Naive thymus-derived CD4-positive, alpha-beta T cell (primary cell): ENCODE results near the gene ST8SIA5. TPM values are rescaled to one million over a fixed set of nuclear protein-coding genes. Genes with fewer than 3 reads are reported as not detected.

Source experiments
- ATAC-seq: fragments of 150-1000 bp; cut with Tn5 transposase; 2 replicates; pipeline ENCODE4 v1.10.0; 2021; ENCODE audit warnings: mild to moderate bottlenecking, moderate library complexity
- CTCF ChIA-PET: fragments of 350-600 bp; sonication (Branson Sonifier 250); formaldehyde crosslinking; loops from one replicate; lab custom pipeline; 2021; ENCODE audit warnings: antibody characterized with exemption; lab: Charles Lee
- POLR2A ChIA-PET: fragments of 350-600 bp; sonication (Branson Sonifier 250); formaldehyde crosslinking; loops from one replicate; lab custom pipeline; 2021; ENCODE audit warnings: antibody characterized with exemption, inconsistent platforms; lab: Charles Lee
- DNase-seq, 9 donors: peaks; one replicate each; pipeline versions ENCODE4 v3.0.0 to v3.0.0-alpha.2; 2020 to 2022; ENCODE audit warnings: mixed read lengths in 1 of 9
- H3K27ac ChIP-seq: one replicate; pipeline ENCODE4 v1.7.0; 2013; ENCODE audit warnings: mild to moderate bottlenecking, low read depth, low read length, moderate library complexity
- H3K27me3 ChIP-seq, 2 donors: one replicate each; pipeline ENCODE4 v1.7.0; 2013; ENCODE audit warnings: low read length in 2 of 2, mild to moderate bottlenecking in 2 of 2, moderate library complexity in 2 of 2; ENCODE audit not compliant: control insufficient read depth in 2 of 2, insufficient read depth in 2 of 2
- H3K36me3 ChIP-seq, 3 experiments: 1 replicate in 2 of 3; 2 replicates in 1 of 3; pipeline ENCODE4 v1.7.0; 2013; ENCODE audit warnings: low read length in 3 of 3, mild to moderate bottlenecking in 3 of 3, moderate library complexity in 1 of 3; ENCODE audit not compliant: insufficient read depth in 3 of 3, control insufficient read depth in 2 of 3
- H3K4me1 ChIP-seq, 2 donors: one replicate each; pipeline ENCODE4 v1.7.0; 2013; ENCODE audit warnings: low read length in 2 of 2, mild to moderate bottlenecking in 2 of 2, moderate library complexity in 1 of 2; ENCODE audit not compliant: control insufficient read depth in 2 of 2, insufficient read depth in 2 of 2
- H3K4me3 ChIP-seq: 2 replicates; pipeline ENCODE4 v1.7.0; 2013; ENCODE audit warnings: mild to moderate bottlenecking, low read length
- H3K9me3 ChIP-seq, 3 experiments: 1 replicate in 2 of 3; 2 replicates in 1 of 3; pipeline ENCODE4 v1.7.0; 2013; ENCODE audit warnings: low read length in 3 of 3; ENCODE audit not compliant: control insufficient read depth in 2 of 3
- H3K27ac Mint-ChIP-seq, 9 donors: one replicate each; pipeline ENCODE4 v1.8.0; 2020 to 2022; ENCODE audit warnings: mixed read lengths in 9 of 9, mild to moderate bottlenecking in 8 of 9, moderate library complexity in 5 of 9, inconsistent platforms in 2 of 9
- H3K27me3 Mint-ChIP-seq, 5 donors: one replicate each; pipeline ENCODE4 v1.8.0; 2021 to 2022; ENCODE audit warnings: mixed read lengths in 5 of 5, mild to moderate bottlenecking in 1 of 5
- H3K36me3 Mint-ChIP-seq, 5 donors: one replicate each; pipeline ENCODE4 v1.8.0; 2020 to 2022; ENCODE audit warnings: mixed read lengths in 5 of 5, mild to moderate bottlenecking in 3 of 5, inconsistent platforms in 1 of 5
- H3K4me1 Mint-ChIP-seq, 7 donors: one replicate each; pipeline ENCODE4 v1.8.0; 2020 to 2022; ENCODE audit warnings: mixed read lengths in 7 of 7, mild to moderate bottlenecking in 3 of 7, inconsistent platforms in 1 of 7
- H3K4me3 Mint-ChIP-seq, 10 donors: one replicate each; pipeline ENCODE4 v1.8.0; 2020 to 2022; ENCODE audit warnings: mild to moderate bottlenecking in 10 of 10, mixed read lengths in 10 of 10, moderate library complexity in 6 of 10, inconsistent platforms in 2 of 10
- H3K9me3 Mint-ChIP-seq, 11 donors: one replicate each; pipeline ENCODE4 v1.8.0; 2020 to 2022; ENCODE audit warnings: mixed read lengths in 11 of 11, mild to moderate bottlenecking in 4 of 11, inconsistent platforms in 1 of 11, moderate library complexity in 1 of 11
- intact Hi-C, 2 donors: fragments of 100-400 bp; cut with micrococcal nuclease; formaldehyde crosslinking; loops; one replicate each; pipeline ENCODE4 v1.15.1; 2023
- polyA plus RNA-seq, 2 donors: library from polyadenylated mRNA; unstranded; fragments of 300-500 nt; fragmentation: Illumina TruSeq; gene quantifications; one replicate each; pipeline ENCODE4 v1.2.3, GENCODE V29; 2021
- total RNA-seq, 6 experiments: library from RNA in 5 of 6; stranded (reverse) in 5 of 6; gene quantifications; 1 replicate in 5 of 6; 2 replicates in 1 of 6; pipeline ENCODE4 v1.2.3 and lab custom pipeline; 2021 to 2026

The ST8SIA5 gene
- total and polyA plus RNA-seq, 7 experiments from 2014 or later: 0.02 to 0.11 TPM; not detected in 5

DNA sequence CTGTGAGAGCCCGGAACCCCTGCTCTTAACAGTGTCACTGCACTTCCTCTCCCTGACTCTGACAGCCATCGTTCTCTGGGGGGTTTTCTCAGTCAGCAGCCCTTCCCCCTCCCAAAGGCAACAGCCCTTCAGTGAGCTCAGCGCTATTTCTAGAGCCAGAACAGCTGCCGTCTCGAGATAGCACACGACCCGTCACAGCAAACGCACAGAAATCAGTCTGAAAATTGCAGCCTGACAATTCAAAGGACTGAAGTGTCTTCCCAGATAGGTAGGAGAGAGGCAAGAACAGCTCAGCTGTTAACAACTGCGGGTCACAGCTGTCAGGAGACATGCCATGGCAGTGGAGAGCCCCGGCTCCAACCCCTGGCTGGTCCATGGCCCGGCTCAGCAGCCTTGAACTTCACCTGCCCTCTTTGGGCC lies 45.4 kb downstream of the ST8SIA5 start:
- no peaks in the 10 kb centered on the region for H3K36me3 Mint-ChIP-seq
- Histone ChIP-seq H3K36me3 (no peaks in the 10 kb centered on the region), H3K4me3 (no peak overlapping the region), H3K27ac (no peak overlapping the region), H3K9me3 (no peaks in the 10 kb centered on the region), H3K4me1 (no peaks in the 10 kb centered on the region), H3K27me3 (no peaks in the 10 kb centered on the region)
- intact Hi-C loops: no loop called here
- peaks cover 0 to 5% (median 0%) of the 10 kb centered on the region in 7 donors for H3K4me1 Mint-ChIP-seq
- no peak overlapping the region for H3K4me3 Mint-ChIP-seq
- ChIA-PET CTCF (no interaction called here), POLR2A (no interaction called here)
- no peak for ATAC-seq
- no peaks in the 10 kb centered on the region for H3K9me3 Mint-ChIP-seq
- no peak overlapping the region for H3K27ac Mint-ChIP-seq
- H3K27me3 Mint-ChIP-seq: peaks cover 0 to 3% (median 3%) of the 10 kb centered on the region in 5 donors
- DNase-seq: no peak

- Histone ChIP-seq H3K4me1 (no peaks in the 10 kb centered on the region), H3K9me3 (no peaks in the 10 kb centered on the region), H3K27ac (no peak overlapping the region), H3K27me3 (no peaks in the 10 kb centered on the region), H3K4me3 (no peak overlapping the region), H3K36me3 (no peaks in the 10 kb centered on the region)
- Mint-ChIP-seq H3K4me3 (no peak overlapping the region), H3K36me3 (no peaks in the 10 kb centered on the region), H3K27me3 (peaks cover 0 to 3% (median 0%) of the 10 kb centered on the region in 5 donors), H3K4me1 (peaks cover 0 to 8% (median 3%) of the 10 kb centered on the region in 7 donors), H3K9me3 (no peaks in the 10 kb centered on the region), H3K27ac (peak overlapping the region in 2 of 9 donors; percentile 1 to 21)
- DNase-seq (no peak), ATAC-seq (no peak)
- ChIA-PET CTCF (no interaction called here), POLR2A (no interaction called here)
- intact Hi-C loops: no loop called here
These were observed 49.9 kb downstream of the ST8SIA5 start for GRCh38 chr18:46706968-46707367.

DNA sequence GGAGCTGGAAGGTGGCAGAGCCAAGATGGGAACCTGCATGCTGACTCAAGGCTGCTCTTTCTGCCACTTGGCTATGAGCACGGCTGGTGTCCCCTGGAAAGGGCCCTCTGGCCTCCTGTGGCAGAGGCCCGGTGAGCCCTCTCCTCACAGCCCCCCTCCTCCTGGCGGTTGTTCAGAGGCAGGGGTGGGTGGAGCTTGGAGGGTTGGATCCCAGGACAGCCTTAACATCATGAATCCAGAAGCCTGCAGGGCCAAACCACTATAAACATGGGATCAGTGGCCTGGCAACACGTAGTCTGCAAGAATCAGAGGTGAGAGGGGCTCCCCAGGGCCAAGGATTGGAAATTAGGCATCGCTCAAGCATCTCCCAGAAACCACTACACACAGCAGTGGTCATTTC lies 51.3 kb downstream of the ST8SIA5 start:
- H3K9me3 Mint-ChIP-seq: no peaks in the 10 kb centered on the region
- POLR2A ChIA-PET: no interaction called here
- intact Hi-C loops: no loop called here
- peaks cover 0 to 3% (median 0%) of the 10 kb centered on the region in 5 donors for H3K27me3 Mint-ChIP-seq
- Histone ChIP-seq H3K27ac (no peak overlapping the region), H3K36me3 (no peaks in the 10 kb centered on the region), H3K4me1 (no peaks in the 10 kb centered on the region), H3K4me3 (no peak overlapping the region), H3K9me3 (no peaks in the 10 kb centered on the region), H3K27me3 (no peaks in the 10 kb centered on the region)
- CTCF ChIA-PET: no interaction called here
- ATAC-seq (no peak), DNase-seq (no peak)
- H3K4me3 Mint-ChIP-seq: no peak overlapping the region
- H3K4me1 Mint-ChIP-seq: peaks cover 0 to 8% (median 3%) of the 10 kb centered on the region in 7 donors
- H3K36me3 Mint-ChIP-seq: no peaks in the 10 kb centered on the region
- no peak overlapping the region for H3K27ac Mint-ChIP-seq

- no peak overlapping the region for H3K4me3 Mint-ChIP-seq
- intact Hi-C loops: no loop called here
These were observed 52.0 kb downstream of the ST8SIA5 start for GRCh38 chr18:46704816-46705215.

GRCh38 chr18:46704189-46704588 lies 52.7 kb downstream of the ST8SIA5 start:
- Histone ChIP-seq H3K27me3 (no peaks in the 10 kb centered on the region), H3K4me1 (no peaks in the 10 kb centered on the region), H3K27ac (no peak overlapping the region), H3K36me3 (no peaks in the 10 kb centered on the region), H3K4me3 (no peak overlapping the region), H3K9me3 (no peaks in the 10 kb centered on the region)
- H3K4me1 Mint-ChIP-seq: peaks cover 0 to 8% (median 3%) of the 10 kb centered on the region in 7 donors
- H3K27me3 Mint-ChIP-seq: peaks cover 0 to under 1% (median 0%) of the 10 kb centered on the region in 5 donors
- DNase-seq (no peak), ATAC-seq (no peak)
- H3K27ac Mint-ChIP-seq: no peak overlapping the region
- POLR2A ChIA-PET: no interaction called here
- no peaks in the 10 kb centered on the region for H3K9me3 Mint-ChIP-seq
- CTCF ChIA-PET: no interaction called here
- intact Hi-C loops: no loop called here
- no peaks in the 10 kb centered on the region for H3K36me3 Mint-ChIP-seq
- no peak overlapping the region for H3K4me3 Mint-ChIP-seq

More at GRCh38 chr18:46704816-46705215, 52.0 kb downstream of the ST8SIA5 start:
- POLR2A ChIA-PET: no interaction called here
- Histone ChIP-seq H3K27me3 (no peaks in the 10 kb centered on the region), H3K4me1 (no peaks in the 10 kb centered on the region), H3K36me3 (no peaks in the 10 kb centered on the region), H3K9me3 (no peaks in the 10 kb centered on the region), H3K4me3 (no peak overlapping the region), H3K27ac (no peak overlapping the region)
- Mint-ChIP-seq H3K36me3 (no peaks in the 10 kb centered on the region), H3K9me3 (no peaks in the 10 kb centered on the region), H3K27ac (no peak overlapping the region), H3K27me3 (peaks cover 0 to 3% (median 0%) of the 10 kb centered on the region in 5 donors), H3K4me1 (peaks cover 0 to 8% (median 3%) of the 10 kb centered on the region in 7 donors)
- ATAC-seq: no peak
- no peak for DNase-seq
- CTCF ChIA-PET: no interaction called here

- ChIA-PET CTCF (interaction anchor here (0.6 kb wide), 1 partner anchor 44 kb away, joined by 3 read pairs; no protein-coding TSS in a partner anchor), POLR2A (no interaction called here)
- no peak for DNase-seq
- no peaks in the 10 kb centered on the region for H3K4me1 ChIP-seq
- Mint-ChIP-seq H3K9me3 (peaks cover 0 to 12% (median 4%) of the 10 kb centered on the region in 11 donors), H3K27me3 (peaks cover 0 to 7% (median 6%) of the 10 kb centered on the region in 5 donors), H3K27ac (no peak overlapping the region), H3K36me3 (peaks cover 0 to 3% (median 0%) of the 10 kb centered on the region in 5 donors), H3K4me1 (peaks cover 0 to 8% (median 0%) of the 10 kb centered on the region in 7 donors), H3K4me3 (no peak overlapping the region)
- no peaks in the 10 kb centered on the region for H3K9me3 ChIP-seq
- H3K4me3 ChIP-seq: no peak overlapping the region
- H3K36me3 ChIP-seq: no peaks in the 10 kb centered on the region
- intact Hi-C loops: no loop called here
- H3K27me3 ChIP-seq: no peaks in the 10 kb centered on the region
- ATAC-seq: no peak
- H3K27ac ChIP-seq: no peak overlapping the region
These were observed 54.4 kb downstream of the ST8SIA5 start for GRCh38 chr18:46702471-46702870.

- H3K4me3 ChIP-seq: no peak overlapping the region
- no peaks in the 10 kb centered on the region for H3K9me3 ChIP-seq
- intact Hi-C loops: no loop called here
- Mint-ChIP-seq H3K27ac (no peak overlapping the region), H3K9me3 (peaks cover 0 to 14% (median 4%) of the 10 kb centered on the region in 11 donors), H3K36me3 (peaks cover 0 to 3% (median 0%) of the 10 kb centered on the region in 5 donors), H3K4me1 (no peaks in the 10 kb centered on the region), H3K27me3 (peaks cover 0 to 13% (median 12%) of the 10 kb centered on the region in 5 donors), H3K4me3 (no peak overlapping the region)
- H3K27me3 ChIP-seq: no peaks in the 10 kb centered on the region
- H3K36me3 ChIP-seq: no peaks in the 10 kb centered on the region
- DNase-seq (no peak), ATAC-seq (no peak)
- H3K4me1 ChIP-seq: no peaks in the 10 kb centered on the region
- no peak overlapping the region for H3K27ac ChIP-seq
- ChIA-PET CTCF (no interaction called here), POLR2A (no interaction called here)
These were observed 56.6 kb downstream of the ST8SIA5 start for GRCh38 chr18:46700066-46700824.
